ENCODE measurements around the gene IDNK.

DNA sequence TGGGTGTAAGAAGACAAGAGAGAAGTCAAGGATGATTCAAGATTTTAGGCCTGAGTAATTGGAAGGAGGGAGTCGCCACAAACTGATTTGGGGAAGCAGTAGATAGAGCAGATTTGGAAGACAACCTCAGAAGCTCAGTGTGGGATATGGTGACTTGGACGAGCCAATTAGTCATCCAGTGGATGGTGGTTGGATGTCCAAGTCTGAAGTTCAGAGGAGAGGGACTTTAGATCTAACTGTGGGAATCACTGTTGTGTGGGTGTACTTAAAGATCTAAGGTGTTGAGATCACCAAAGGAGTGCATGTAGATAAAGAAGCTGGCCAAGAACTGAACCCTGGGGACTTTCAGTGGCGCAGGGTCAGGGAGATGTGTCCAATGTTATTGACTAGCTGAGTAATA, 2.2 kb downstream of the IDNK start:
- TF ChIP-seq, protein P1, sequence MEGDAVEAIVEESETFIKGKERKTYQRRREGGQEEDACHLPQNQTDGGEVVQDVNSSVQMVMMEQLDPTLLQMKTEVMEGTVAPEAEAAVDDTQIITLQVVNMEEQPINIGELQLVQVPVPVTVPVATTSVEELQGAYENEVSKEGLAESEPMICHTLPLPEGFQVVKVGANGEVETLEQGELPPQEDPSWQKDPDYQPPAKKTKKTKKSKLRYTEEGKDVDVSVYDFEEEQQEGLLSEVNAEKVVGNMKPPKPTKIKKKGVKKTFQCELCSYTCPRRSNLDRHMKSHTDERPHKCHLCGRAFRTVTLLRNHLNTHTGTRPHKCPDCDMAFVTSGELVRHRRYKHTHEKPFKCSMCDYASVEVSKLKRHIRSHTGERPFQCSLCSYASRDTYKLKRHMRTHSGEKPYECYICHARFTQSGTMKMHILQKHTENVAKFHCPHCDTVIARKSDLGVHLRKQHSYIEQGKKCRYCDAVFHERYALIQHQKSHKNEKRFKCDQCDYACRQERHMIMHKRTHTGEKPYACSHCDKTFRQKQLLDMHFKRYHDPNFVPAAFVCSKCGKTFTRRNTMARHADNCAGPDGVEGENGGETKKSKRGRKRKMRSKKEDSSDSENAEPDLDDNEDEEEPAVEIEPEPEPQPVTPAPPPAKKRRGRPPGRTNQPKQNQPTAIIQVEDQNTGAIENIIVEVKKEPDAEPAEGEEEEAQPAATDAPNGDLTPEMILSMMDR (IDR thresholded peaks at IDR 0.05): no peak
- TF ChIP-seq POLR2A (IDR thresholded peaks at IDR 0.05) (no peak), EP300 (IDR thresholded peaks at IDR 0.05) (no peak)

Data from ovary (tissue), 3 donors.